ENCODE measurements around the gene LIN37.

LIN37 gene

GRCh38 chr19:35786299-35787160 lies 38.2 kb downstream of the LIN37 start:
- Histone ChIP-seq H3K27ac (ENCODE audit: low read length) (no peak overlapping the region), H3K4me2 (ENCODE audit: low read length) (no peak overlapping the region), H3K9ac (ENCODE audit: low read length) (no peak overlapping the region), H3K9me3 (ENCODE audit: insufficient read depth, low read length) (no peaks in the 10 kb centered on the region), H4K20me1 (ENCODE audit: insufficient read depth, low read length) (no peaks in the 10 kb centered on the region), H3K36me3 (replicated peaks; ENCODE audit: low read depth, low read length) (no peaks in the 10 kb centered on the region), H2AFZ (ENCODE audit: low read depth, low read length) (no peak overlapping the region), H3K79me2 (ENCODE audit: low read length) (no peaks in the 10 kb centered on the region), H3K4me3 (ENCODE audit: low read length) (no peak overlapping the region), H3K27me3 (ENCODE audit: low read depth, low read length) (no peaks in the 10 kb centered on the region), H3K4me1 (ENCODE audit: low read length) (peaks cover 12% of the 10 kb centered on the region)
- no peak for TF ChIP-seq CTCF (IDR thresholded peaks at IDR 0.05; ENCODE audit: low read depth, low read length)
- no peak for TF ChIP-seq EZH2phosphoT487 (IDR thresholded peaks at IDR 0.05; ENCODE audit: low read depth)

- no peak overlapping the region for H3K4me2 ChIP-seq (ENCODE audit: low read length)
- peaks cover 12% of the 10 kb centered on the region for H3K4me1 ChIP-seq (ENCODE audit: low read length)
- no peak overlapping the region for H3K27ac ChIP-seq (ENCODE audit: low read length)
- TF ChIP-seq EZH2phosphoT487 (IDR thresholded peaks at IDR 0.05; ENCODE audit: low read depth), result no peak
- TF ChIP-seq CTCF (IDR thresholded peaks at IDR 0.05; ENCODE audit: low read depth, low read length), result no peak
- H3K9ac ChIP-seq (ENCODE audit: low read length), result no peak overlapping the region
- H3K9me3 ChIP-seq (ENCODE audit: insufficient read depth, low read length), result no peaks in the 10 kb centered on the region
- H3K27me3 ChIP-seq (ENCODE audit: low read depth, low read length), result no peaks in the 10 kb centered on the region
- no peaks in the 10 kb centered on the region for H4K20me1 ChIP-seq (ENCODE audit: insufficient read depth, low read length)
- H3K4me3 ChIP-seq (ENCODE audit: low read length), result no peak overlapping the region
- no peaks in the 10 kb centered on the region for H3K79me2 ChIP-seq (ENCODE audit: low read length)
- H2AFZ ChIP-seq (ENCODE audit: low read depth, low read length), result no peak overlapping the region
- H3K36me3 ChIP-seq (replicated peaks; ENCODE audit: low read depth, low read length), result no peaks in the 10 kb centered on the region
These were observed 38.9 kb downstream of the LIN37 start for GRCh38 chr19:35787227-35787799.

- Histone ChIP-seq H3K79me2 (ENCODE audit: low read length) (no peaks in the 10 kb centered on the region), H3K4me3 (ENCODE audit: low read length) (no peak overlapping the region), H3K4me1 (ENCODE audit: low read length) (peaks cover 3% of the 10 kb centered on the region), H4K20me1 (ENCODE audit: insufficient read depth, low read length) (no peaks in the 10 kb centered on the region), H3K9me3 (ENCODE audit: insufficient read depth, low read length) (no peaks in the 10 kb centered on the region), H3K27ac (ENCODE audit: low read length) (no peak overlapping the region), H3K4me2 (ENCODE audit: low read length) (no peak overlapping the region), H3K9ac (ENCODE audit: low read length) (no peak overlapping the region), H3K36me3 (replicated peaks; ENCODE audit: low read depth, low read length) (no peaks in the 10 kb centered on the region), H2AFZ (ENCODE audit: low read depth, low read length) (no peak overlapping the region), H3K27me3 (ENCODE audit: low read depth, low read length) (no peaks in the 10 kb centered on the region)
- TF ChIP-seq EZH2phosphoT487 (IDR thresholded peaks at IDR 0.05; ENCODE audit: low read depth), result no peak
- TF ChIP-seq CTCF (IDR thresholded peaks at IDR 0.05; ENCODE audit: low read depth, low read length), result no peak
These were observed 40.0 kb downstream of the LIN37 start for GRCh38 chr19:35788205-35788960.
